ENCODE results near the gene VPS4B. TPM values are rescaled to one million over a fixed set of nuclear protein-coding genes. Genes with fewer than 3 reads are reported as not detected.

The VPS4B gene
- total and polyA plus RNA-seq, 8 donors = 4.8 to 37.2 (median 26.5) TPM

DNA sequence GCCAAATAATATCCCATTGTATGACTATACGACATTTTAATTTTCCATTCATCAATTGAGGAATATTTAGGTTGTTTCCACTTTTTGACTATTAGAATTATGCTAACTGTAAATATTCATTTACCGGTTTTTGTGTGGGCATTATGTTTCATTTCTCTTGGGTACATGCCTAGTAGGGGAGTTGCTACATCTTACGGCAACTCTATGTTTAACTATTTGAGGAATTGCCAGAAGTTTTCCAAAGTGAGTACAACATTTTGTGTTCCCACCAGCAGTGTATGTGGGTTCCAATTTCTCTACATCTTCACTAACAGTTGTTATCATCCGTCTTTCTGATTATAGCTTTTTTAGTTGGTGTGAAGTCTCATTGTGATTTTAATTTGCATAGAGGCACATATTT is 53.7 kb downstream of the VPS4B start:
- H3K4me1 ChIP-seq = peaks cover 0 to 6% (median 5%) of the 10 kb centered on the region in 3 donors
- no peak overlapping the region for H3K4me3 ChIP-seq
- H3K9me3 ChIP-seq = no peaks in the 10 kb centered on the region
- WGBS, 2 donors = 56 to 72% methylated on average over 4 of the region's 4 CpGs
- H3K36me3 ChIP-seq = no peaks in the 10 kb centered on the region
- no peak for FAIRE-seq
- intact Hi-C loops (cut with DNase I) = no loop called here
- no peaks in the 10 kb centered on the region for H3K27me3 ChIP-seq
- ATAC-seq = no peak
- TF ChIP-seq, protein P1, sequence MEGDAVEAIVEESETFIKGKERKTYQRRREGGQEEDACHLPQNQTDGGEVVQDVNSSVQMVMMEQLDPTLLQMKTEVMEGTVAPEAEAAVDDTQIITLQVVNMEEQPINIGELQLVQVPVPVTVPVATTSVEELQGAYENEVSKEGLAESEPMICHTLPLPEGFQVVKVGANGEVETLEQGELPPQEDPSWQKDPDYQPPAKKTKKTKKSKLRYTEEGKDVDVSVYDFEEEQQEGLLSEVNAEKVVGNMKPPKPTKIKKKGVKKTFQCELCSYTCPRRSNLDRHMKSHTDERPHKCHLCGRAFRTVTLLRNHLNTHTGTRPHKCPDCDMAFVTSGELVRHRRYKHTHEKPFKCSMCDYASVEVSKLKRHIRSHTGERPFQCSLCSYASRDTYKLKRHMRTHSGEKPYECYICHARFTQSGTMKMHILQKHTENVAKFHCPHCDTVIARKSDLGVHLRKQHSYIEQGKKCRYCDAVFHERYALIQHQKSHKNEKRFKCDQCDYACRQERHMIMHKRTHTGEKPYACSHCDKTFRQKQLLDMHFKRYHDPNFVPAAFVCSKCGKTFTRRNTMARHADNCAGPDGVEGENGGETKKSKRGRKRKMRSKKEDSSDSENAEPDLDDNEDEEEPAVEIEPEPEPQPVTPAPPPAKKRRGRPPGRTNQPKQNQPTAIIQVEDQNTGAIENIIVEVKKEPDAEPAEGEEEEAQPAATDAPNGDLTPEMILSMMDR (IDR thresholded peaks at IDR 0.05) = no peak
- DNase-seq = no peak
- H3K27ac ChIP-seq = no peak overlapping the region

DNA sequence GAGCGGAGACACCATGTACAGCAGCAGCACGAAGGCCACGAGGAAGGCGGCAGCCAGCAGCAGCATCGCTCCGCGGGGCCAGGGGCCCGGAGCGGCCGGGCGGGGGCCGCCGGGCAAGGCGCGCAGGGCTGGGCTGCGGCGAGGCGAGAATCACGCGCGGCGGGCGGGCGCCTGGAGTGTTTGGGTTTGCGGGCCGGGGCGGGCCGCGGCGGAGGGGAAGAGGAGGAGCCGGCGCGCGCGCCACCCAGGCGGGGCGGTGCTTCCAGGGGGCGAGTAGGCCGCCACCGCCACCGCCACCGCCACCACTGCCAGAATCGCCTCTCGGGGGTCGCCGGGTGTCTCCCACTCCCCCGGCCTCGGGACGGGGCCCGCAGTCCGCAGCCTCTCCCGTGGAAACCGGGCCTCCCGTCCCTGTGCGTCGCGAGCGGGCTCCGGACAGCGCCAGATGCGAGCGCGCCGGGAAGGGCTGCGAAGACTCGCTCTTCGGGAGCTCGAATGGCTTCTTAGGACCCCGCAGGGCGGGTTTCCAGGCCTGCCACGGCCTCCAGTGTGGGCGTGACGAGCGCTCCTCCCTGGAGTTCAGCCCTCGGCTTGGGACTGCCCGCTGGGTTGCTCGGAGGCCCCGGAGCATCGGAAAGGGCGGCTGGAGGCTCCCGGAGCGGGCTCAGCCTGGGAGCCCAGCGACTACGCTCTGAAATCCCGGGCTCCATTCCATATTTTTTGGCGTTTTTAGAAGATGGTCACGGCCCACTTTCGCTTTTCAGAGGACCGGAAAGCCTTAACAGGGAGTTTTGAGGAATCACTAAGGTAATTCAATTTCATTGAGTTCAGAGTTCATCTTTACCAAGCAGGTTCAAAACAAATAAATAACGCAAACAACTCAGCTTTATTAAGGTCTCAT is 55.0 kb downstream of the VPS4B start, which contains the start of gene KDSR:
KDSR (minus strand) TSS at position 154 of the 901 bp plus-strand sequence; CDS start at position 66, 88 bp downstream.
- Histone ChIP-seq H3K27me3 (no peaks in the 10 kb centered on the region), H3K4me3 (peak within 1 kb of the TSS; percentile 74 to 95 (median 90)), H3K27ac (peak within 1 kb of the TSS; percentile 89 to 98 (median 96)), H3K36me3 (no peaks in the 10 kb centered on the region), H3K9me3 (no peaks in the 10 kb centered on the region), H3K4me1 (peaks cover 0 to 6% (median 5%) of the 10 kb centered on the region in 3 donors)
- WGBS, 2 donors = 0 to 1% methylated on average over 48 to 90 of the region's 90 CpGs
- intact Hi-C loops (cut with DNase I) = no loop called here
- peak; percentile 94 to 97 (median 96) for DNase-seq
- peak; percentile 97 for FAIRE-seq
- peak; percentile 92 to 96 (median 93) for ATAC-seq
- TF ChIP-seq, protein P1 (IDR thresholded peaks at IDR 0.05) = no peak

DNA sequence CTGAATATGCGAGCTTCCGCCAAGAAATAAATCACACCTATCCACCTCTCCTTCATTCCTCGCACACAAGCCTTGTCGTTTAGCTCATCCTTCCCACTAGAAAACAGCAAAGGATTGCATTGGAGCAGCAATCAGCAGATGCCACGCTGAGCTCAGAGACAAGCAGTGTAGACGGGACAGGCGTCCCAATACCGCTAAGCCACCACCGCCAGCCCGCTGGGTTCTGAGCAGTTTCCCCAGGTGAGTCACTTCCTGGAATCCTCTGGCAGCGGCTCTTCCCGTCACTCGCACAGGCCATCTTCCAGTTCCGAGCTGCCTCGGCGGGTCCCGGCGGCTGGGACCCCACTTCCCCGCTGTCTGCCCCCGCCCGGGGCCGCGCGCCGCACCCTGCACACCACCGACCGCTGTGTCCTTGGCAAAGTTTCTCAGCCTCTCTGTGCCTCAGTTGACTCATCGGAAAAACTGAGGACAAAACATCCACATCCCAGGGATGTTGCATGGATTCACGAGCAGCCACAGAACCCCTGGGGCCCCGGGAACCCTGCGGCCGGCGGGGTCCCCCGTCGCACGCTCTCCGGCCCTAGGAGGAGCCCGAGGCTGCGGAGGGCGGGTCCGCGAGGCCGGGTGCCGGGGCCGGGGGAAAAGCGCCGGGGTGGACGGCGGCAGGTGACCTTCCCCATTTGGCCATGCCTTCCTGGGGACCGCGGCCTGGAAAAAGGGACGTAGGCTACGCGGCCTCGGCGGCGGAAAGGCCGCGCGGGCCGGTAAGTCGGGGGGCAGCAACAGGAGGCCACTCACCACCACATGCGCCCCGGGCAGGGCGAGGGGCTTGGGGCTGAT is 55.8 kb downstream of the VPS4B start:
- Histone ChIP-seq H3K4me1 (peaks cover 0 to 6% (median 5%) of the 10 kb centered on the region in 3 donors), H3K36me3 (peaks cover 0 to 4% (median 2%) of the 10 kb centered on the region in 3 donors), H3K27ac (peak overlapping the region; percentile 89 to 98 (median 96)), H3K27me3 (no peaks in the 10 kb centered on the region), H3K4me3 (peak overlapping the region; percentile 74 to 95 (median 90)), H3K9me3 (no peaks in the 10 kb centered on the region)
- ATAC-seq = peak; percentile 54 to 68 (median 62)
- FAIRE-seq = no peak
- intact Hi-C loops (cut with DNase I) = no loop called here
- 0 to 1% methylated on average over 62 to 65 of the region's 65 CpGs for WGBS, 2 donors
- DNase-seq = peak; percentile 50 to 84 (median 66)
- TF ChIP-seq, protein P1 (IDR thresholded peaks at IDR 0.05) = no peak

DNA sequence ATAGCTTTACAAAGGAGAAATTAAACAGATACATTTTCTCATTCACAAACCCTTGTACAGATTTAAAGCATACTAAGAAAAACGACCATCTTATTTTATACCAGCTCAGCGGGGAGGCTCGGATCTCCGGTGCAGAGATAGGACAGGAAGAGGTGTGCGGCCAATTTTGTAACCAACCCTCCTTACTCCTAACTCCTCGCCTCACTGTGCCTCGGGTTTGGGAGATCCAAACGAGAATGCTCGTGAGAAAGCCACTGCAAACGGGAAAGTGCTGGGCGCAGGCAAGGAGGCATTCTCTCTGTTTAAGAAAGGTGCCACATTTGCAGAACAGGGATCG is 56.4 kb downstream of the VPS4B start:
- no peaks in the 10 kb centered on the region for H3K27me3 ChIP-seq
- ATAC-seq = no peak
- H3K36me3 ChIP-seq = peaks cover 3 to 5% (median 4%) of the 10 kb centered on the region in 3 donors
- peaks cover 0 to 6% (median 5%) of the 10 kb centered on the region in 3 donors for H3K4me1 ChIP-seq
- H3K4me3 ChIP-seq = peak overlapping the region; percentile 74 to 95 (median 90)
- peak overlapping the region; percentile 89 to 98 (median 96) for H3K27ac ChIP-seq
- TF ChIP-seq, protein P1 (IDR thresholded peaks at IDR 0.05) = no peak
- no peak for DNase-seq
- WGBS, 2 donors = 1% methylated on average over 12 of the region's 12 CpGs
- no peaks in the 10 kb centered on the region for H3K9me3 ChIP-seq
- intact Hi-C loops (cut with DNase I) = no loop called here
- FAIRE-seq = no peak

Data from pancreas (tissue), 10 donors.